Neural cell (in vitro differentiated cells): ENCODE data around the gene GSDMA. TPM values are rescaled to one million over a fixed set of nuclear protein-coding genes. Genes with fewer than 3 reads are reported as not detected.

Source experiments
- H2AFZ ChIP-seq: fragments of 200-600, 300-800 bp; sonication (generic), shearing (Covaris generic); 2 replicates; pipeline ENCODE4 v1.6.0; 2014; ENCODE audit warnings: low read depth, mild to moderate bottlenecking, antibody characterized with exemption, low read length, moderate library complexity
- H3F3A ChIP-seq: fragments of 200-600 bp; shearing (Covaris generic); 2 replicates; pipeline ENCODE4 v1.6.1; 2016; ENCODE audit warnings: mild to moderate bottlenecking, moderate library complexity, mixed read lengths, antibody characterized with exemption, low read length; ENCODE audit not compliant: insufficient read depth, poor library complexity, severe bottlenecking
- H3K27ac ChIP-seq: fragments of 200-600, 300-800 bp; sonication (generic), shearing (Covaris generic); 2 replicates; pipeline ENCODE4 v1.5.1; 2014; ENCODE audit warnings: mild to moderate bottlenecking, low read length, moderate library complexity
- H3K27me3 ChIP-seq: fragments of 300-800, 200-600 bp; sonication (generic), shearing (Covaris generic); 2 replicates; pipeline ENCODE4 v1.6.0; 2014; ENCODE audit warnings: mild to moderate bottlenecking, low read depth, low read length, moderate library complexity; ENCODE audit not compliant: insufficient read depth
- H3K36me3 ChIP-seq: fragments of 300-800, 200-600 bp; sonication (generic), shearing (Covaris generic); 2 replicates; pipeline ENCODE4 v1.5.1; 2014; ENCODE audit warnings: mild to moderate bottlenecking, antibody characterized with exemption, low read length, moderate library complexity; ENCODE audit not compliant: insufficient read depth
- H3K4me2 ChIP-seq: fragments of 300-800, 200-600 bp; sonication (generic), shearing (Covaris generic); 2 replicates; pipeline ENCODE4 v1.6.0; 2014; ENCODE audit warnings: mild to moderate bottlenecking, low read length
- H3K4me3 ChIP-seq: fragments of 300-800, 200-600 bp; sonication (generic), shearing (Covaris generic); 2 replicates; pipeline ENCODE4 v1.5.1; 2014; ENCODE audit warnings: mild to moderate bottlenecking, low read length, moderate library complexity
- H3K79me2 ChIP-seq: fragments of 200-600 bp; shearing (Covaris generic); replicated peaks from 2 replicates; pipeline ENCODE4 v1.6.0; 2014; ENCODE audit warnings: mild to moderate bottlenecking, low read length, moderate library complexity; ENCODE audit not compliant: insufficient read depth
- H3K9ac ChIP-seq: fragments of 300-800, 200-600 bp; sonication (generic), shearing (Covaris generic); 2 replicates; pipeline ENCODE4 v1.6.1; 2016; ENCODE audit warnings: mild to moderate bottlenecking, low read length, mixed read lengths
- H3K9me2 ChIP-seq: fragments of 200-600 bp; shearing (Covaris generic); 2 replicates; pipeline ENCODE4 v1.6.1; 2016; ENCODE audit warnings: mild to moderate bottlenecking, low read length, mixed read lengths; ENCODE audit not compliant: insufficient read depth
- H3K9me3 ChIP-seq: fragments of 200-600, 300-800 bp; sonication (generic), shearing (Covaris generic); 2 replicates; pipeline ENCODE4 v1.6.1; 2016; ENCODE audit warnings: mild to moderate bottlenecking, mixed run types, low read length, moderate library complexity, mixed read lengths
- H4K20me1 ChIP-seq: fragments of 200-600 bp; shearing (Covaris generic); 2 replicates; pipeline ENCODE4 v1.6.1; 2016; ENCODE audit warnings: mild to moderate bottlenecking, mixed run types; ENCODE audit not compliant: insufficient read depth
- EP300 ChIP-seq: fragments of 450-650 bp; conservative IDR thresholded peaks from 2 replicates; pipeline ENCODE4 v1.6.1; 2014; ENCODE audit warnings: antibody characterized with exemption, mild to moderate bottlenecking, moderate library complexity; ENCODE audit not compliant: poor library complexity, severe bottlenecking
- EZH2 ChIP-seq: fragments of 200-600, 300-800 bp; shearing (Covaris generic), sonication (generic); IDR thresholded peaks from 2 replicates; pipeline ENCODE4 v1.6.1; 2014; ENCODE audit warnings: antibody characterized with exemption, low read length, borderline replicate concordance, mild to moderate bottlenecking; ENCODE audit not compliant: insufficient read depth, poor library complexity, severe bottlenecking
- MXI1 ChIP-seq: fragments of 450-650 bp; conservative IDR thresholded peaks from 2 replicates; pipeline ENCODE4 v1.6.1; 2014; ENCODE audit warnings: antibody characterized with exemption, mild to moderate bottlenecking; ENCODE audit not compliant: poor library complexity, severe bottlenecking
- POLR2AphosphoS5 ChIP-seq: IDR thresholded peaks from 2 replicates; pipeline ENCODE4 v1.6.1; 2012
- RAD21 ChIP-seq: fragments of 450-650 bp; conservative IDR thresholded peaks from 2 replicates; pipeline ENCODE4 v1.6.1; 2014; ENCODE audit warnings: antibody characterized with exemption, mild to moderate bottlenecking, moderate library complexity
- SMC3 ChIP-seq: fragments of 450-650 bp; conservative IDR thresholded peaks from 2 replicates; pipeline ENCODE4 v1.6.1; 2014; ENCODE audit warnings: antibody characterized with exemption, mild to moderate bottlenecking, moderate library complexity; ENCODE audit not compliant: poor library complexity
- TAF1 ChIP-seq: IDR thresholded peaks from 2 replicates; pipeline ENCODE4 v1.6.1; 2012; ENCODE audit warnings: low read depth
- polyA plus RNA-seq: library from polyadenylated mRNA; depleted of rRNA; stranded (reverse); fragments of >200 nt; gene quantifications from 2 replicates; pipeline ENCODE4 v1.2.3, GENCODE V29; 2014
- TF ChIP-seq, protein P1 (sequence below): IDR thresholded peaks from 2 replicates; pipeline ENCODE4 v1.6.1; 2012; ENCODE audit warnings: borderline replicate concordance
- TF ChIP-seq, protein P2 (sequence below): fragments of 450-650 bp; IDR thresholded peaks from 2 replicates; pipeline ENCODE4 v1.5.1; 2014; ENCODE audit warnings: antibody characterized with exemption, mild to moderate bottlenecking, moderate library complexity; ENCODE audit not compliant: poor library complexity, severe bottlenecking

The GSDMA gene
- polyA plus RNA-seq, 1 donor from 2014 or later = not detected

DNA sequence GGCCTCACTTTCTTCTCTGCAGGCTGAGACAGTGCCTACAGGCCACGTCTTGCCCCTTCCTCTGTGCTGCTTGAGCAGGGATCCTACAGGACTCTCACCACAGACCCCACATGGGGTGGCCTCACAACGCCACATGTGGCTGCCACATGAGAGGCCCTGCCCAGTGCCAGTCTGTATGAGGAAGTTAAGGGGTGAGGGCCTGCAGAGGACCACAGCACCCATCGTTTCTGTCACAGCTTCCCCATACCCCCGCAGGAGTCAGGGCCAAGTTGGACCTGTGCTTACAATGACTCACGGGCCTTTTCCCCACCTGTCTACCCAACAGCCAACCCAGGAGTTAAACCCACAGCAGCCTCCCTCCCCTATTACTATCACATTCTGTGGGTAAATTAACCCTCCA is 41.5 kb upstream of the GSDMA start:
- H2AFZ ChIP-seq = no peak overlapping the region
- no peaks in the 10 kb centered on the region for H3K9me2 ChIP-seq
- H3K36me3 ChIP-seq = no peaks in the 10 kb centered on the region
- H3F3A ChIP-seq = no peaks in the 10 kb centered on the region
- no peak overlapping the region for H3K4me2 ChIP-seq
- no peaks in the 10 kb centered on the region for H3K9me3 ChIP-seq
- H3K79me2 ChIP-seq = peaks cover 8% of the 10 kb centered on the region
- no peak overlapping the region for H3K27ac ChIP-seq
- no peak overlapping the region for H3K4me3 ChIP-seq
- H3K27me3 ChIP-seq = no peaks in the 10 kb centered on the region
- H4K20me1 ChIP-seq = no peaks in the 10 kb centered on the region
- no peak overlapping the region for H3K9ac ChIP-seq
- TF ChIP-seq, protein P1, sequence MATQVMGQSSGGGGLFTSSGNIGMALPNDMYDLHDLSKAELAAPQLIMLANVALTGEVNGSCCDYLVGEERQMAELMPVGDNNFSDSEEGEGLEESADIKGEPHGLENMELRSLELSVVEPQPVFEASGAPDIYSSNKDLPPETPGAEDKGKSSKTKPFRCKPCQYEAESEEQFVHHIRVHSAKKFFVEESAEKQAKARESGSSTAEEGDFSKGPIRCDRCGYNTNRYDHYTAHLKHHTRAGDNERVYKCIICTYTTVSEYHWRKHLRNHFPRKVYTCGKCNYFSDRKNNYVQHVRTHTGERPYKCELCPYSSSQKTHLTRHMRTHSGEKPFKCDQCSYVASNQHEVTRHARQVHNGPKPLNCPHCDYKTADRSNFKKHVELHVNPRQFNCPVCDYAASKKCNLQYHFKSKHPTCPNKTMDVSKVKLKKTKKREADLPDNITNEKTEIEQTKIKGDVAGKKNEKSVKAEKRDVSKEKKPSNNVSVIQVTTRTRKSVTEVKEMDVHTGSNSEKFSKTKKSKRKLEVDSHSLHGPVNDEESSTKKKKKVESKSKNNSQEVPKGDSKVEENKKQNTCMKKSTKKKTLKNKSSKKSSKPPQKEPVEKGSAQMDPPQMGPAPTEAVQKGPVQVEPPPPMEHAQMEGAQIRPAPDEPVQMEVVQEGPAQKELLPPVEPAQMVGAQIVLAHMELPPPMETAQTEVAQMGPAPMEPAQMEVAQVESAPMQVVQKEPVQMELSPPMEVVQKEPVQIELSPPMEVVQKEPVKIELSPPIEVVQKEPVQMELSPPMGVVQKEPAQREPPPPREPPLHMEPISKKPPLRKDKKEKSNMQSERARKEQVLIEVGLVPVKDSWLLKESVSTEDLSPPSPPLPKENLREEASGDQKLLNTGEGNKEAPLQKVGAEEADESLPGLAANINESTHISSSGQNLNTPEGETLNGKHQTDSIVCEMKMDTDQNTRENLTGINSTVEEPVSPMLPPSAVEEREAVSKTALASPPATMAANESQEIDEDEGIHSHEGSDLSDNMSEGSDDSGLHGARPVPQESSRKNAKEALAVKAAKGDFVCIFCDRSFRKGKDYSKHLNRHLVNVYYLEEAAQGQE = no peak
- no peak for TF ChIP-seq RAD21
- no peak for TF ChIP-seq EP300

DNA sequence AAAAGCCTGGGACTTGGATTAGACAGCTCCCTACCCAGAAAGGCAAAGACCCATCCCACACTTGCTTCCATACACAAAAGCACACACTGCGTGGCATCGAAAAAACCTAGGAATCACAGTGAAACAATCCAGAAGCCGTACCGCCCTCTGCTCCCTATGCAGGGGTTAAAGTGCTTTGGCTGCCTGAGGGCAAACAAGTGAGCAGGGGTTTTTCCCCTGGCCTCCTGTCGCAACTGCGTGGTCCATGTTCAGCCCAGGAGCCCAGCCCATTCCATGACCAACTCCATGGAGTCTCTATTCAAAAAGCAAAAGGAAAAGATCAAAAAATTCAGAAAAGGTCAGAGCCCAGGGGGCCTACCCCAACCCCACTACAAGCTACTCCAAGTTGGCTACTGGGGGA is 40.8 kb upstream of the GSDMA start:
- Histone ChIP-seq H3K27me3 (no peaks in the 10 kb centered on the region), H3K4me2 (no peak overlapping the region), H3K27ac (no peak overlapping the region), H3K36me3 (no peaks in the 10 kb centered on the region), H3K9me3 (no peaks in the 10 kb centered on the region), H3K4me3 (no peak overlapping the region), H3K79me2 (peaks cover 15% of the 10 kb centered on the region), H2AFZ (no peak overlapping the region), H3F3A (no peaks in the 10 kb centered on the region), H3K9me2 (no peaks in the 10 kb centered on the region), H3K9ac (no peak overlapping the region), H4K20me1 (no peaks in the 10 kb centered on the region)
- TF ChIP-seq EP300 (no peak), RAD21 (no peak), MXI1 (no peak), POLR2AphosphoS5 (no peak), EZH2 (no peak), TAF1 (no peak), SMC3 (no peak)
- TF ChIP-seq, protein P2, sequence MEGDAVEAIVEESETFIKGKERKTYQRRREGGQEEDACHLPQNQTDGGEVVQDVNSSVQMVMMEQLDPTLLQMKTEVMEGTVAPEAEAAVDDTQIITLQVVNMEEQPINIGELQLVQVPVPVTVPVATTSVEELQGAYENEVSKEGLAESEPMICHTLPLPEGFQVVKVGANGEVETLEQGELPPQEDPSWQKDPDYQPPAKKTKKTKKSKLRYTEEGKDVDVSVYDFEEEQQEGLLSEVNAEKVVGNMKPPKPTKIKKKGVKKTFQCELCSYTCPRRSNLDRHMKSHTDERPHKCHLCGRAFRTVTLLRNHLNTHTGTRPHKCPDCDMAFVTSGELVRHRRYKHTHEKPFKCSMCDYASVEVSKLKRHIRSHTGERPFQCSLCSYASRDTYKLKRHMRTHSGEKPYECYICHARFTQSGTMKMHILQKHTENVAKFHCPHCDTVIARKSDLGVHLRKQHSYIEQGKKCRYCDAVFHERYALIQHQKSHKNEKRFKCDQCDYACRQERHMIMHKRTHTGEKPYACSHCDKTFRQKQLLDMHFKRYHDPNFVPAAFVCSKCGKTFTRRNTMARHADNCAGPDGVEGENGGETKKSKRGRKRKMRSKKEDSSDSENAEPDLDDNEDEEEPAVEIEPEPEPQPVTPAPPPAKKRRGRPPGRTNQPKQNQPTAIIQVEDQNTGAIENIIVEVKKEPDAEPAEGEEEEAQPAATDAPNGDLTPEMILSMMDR = no peak
- TF ChIP-seq, protein P1 = no peak
